Measurements from ENCODE around the gene RBPMS2.

The RBPMS2 gene

DNA sequence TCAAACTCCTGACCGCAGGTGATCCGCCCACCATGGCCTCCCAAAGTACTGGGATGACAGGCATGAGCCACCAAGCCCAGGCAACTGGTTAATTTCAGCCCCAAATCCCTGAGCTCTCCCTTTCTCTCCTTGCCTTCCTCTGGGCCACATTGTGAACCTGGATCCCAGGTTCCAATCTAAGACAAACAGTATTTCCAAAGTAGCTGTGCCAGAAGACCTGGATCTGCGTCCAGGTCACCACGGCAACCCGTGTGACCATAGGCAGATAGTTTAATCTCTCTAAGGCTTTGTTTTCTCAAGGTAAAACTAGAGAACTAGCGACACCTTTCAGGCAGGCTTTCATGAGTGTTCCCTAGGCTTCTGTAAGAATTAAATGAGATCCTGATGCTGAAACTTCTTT, 5.9 kb upstream of the RBPMS2 start:
- no peak for DNase-seq

DNA sequence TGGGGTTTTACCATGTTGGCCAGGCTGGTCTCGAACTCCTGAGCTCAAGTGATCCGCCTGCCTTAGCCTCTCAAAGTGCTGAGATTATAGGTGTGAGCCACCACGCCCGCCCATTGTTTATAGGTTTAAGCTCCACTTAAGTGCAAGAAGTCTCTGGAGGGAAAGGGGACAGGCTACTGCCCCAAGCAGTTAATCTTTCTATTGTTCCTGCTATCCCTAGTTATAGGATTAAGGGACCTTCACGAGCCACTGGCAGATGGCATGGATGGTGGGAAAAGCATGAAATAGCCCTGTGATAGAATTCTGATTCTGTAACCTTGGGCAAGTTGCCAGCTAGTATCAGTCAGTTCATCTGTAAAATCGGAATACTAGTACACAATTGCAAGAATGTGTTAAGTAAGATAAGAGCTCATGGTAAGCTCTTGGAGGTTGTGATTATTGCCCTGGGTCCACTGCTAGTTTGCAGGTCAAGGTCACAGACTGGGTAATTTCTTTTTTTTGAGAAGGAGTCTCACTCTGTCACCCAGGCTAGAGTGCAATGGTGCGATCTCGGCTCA, 5.3 kb upstream of the RBPMS2 start:
- no peak for DNase-seq

DNA sequence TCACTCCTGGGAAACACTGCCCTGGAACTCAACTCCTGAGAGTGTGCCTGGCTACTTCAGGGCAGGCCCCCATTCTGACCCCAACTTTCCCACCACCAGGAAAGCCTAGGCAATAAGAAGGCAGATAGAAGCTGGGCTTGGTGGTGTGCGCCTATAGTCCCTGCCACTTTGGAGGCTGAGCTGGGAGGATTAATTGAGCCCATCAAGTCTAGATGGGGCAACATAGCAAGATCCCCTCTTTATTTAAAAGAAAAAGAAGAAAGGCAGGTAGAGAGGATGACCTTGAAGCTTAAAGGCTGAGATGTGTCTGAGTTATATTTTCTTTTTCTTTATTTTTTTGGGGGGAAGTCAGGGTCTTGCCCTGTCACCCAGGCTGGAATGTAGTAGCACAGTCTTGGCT, 4.2 kb upstream of the RBPMS2 start:
- no peak for DNase-seq

DNA sequence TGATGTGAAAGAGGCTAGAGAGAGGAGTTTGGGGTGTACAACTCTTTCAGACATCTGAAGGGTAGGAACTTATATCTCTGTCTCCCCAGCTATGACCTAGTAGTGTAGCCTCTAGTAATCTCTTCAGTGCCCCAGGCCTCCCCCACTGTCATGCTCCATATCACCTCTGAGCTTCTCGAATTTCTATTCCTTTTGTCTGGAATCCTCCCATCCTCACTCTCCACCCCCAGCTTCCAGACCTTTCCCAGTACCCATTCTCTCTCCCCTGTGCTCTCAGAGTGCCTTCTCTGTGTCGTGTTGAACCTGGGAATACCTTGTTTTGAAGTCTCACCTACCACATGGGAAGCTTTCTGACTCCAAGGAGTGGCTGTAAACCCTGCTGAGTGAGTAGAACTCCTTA, 3.6 kb upstream of the RBPMS2 start:
- no peak for DNase-seq

DNA sequence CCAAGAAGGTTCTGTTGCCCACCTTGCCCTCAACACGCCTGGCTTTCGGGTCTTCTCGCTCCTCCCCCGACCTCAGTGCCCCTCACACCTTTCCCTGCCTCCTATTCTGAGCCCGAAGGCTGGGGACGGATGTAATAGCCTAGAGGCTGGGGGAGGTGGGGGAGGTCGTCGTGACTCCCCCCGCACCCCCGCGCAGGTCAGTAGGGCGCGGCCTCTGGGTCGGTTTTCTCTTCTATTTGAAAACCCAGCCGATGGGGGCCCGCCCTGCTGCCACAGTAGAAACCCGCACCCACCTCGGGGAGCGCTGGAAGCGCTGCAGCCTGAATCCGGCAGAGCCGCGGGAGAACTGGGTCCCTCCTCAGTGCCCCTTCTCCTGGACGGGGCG, 1.0 kb upstream of the RBPMS2 start:
- DNase-seq = peak; percentile 23

DNA sequence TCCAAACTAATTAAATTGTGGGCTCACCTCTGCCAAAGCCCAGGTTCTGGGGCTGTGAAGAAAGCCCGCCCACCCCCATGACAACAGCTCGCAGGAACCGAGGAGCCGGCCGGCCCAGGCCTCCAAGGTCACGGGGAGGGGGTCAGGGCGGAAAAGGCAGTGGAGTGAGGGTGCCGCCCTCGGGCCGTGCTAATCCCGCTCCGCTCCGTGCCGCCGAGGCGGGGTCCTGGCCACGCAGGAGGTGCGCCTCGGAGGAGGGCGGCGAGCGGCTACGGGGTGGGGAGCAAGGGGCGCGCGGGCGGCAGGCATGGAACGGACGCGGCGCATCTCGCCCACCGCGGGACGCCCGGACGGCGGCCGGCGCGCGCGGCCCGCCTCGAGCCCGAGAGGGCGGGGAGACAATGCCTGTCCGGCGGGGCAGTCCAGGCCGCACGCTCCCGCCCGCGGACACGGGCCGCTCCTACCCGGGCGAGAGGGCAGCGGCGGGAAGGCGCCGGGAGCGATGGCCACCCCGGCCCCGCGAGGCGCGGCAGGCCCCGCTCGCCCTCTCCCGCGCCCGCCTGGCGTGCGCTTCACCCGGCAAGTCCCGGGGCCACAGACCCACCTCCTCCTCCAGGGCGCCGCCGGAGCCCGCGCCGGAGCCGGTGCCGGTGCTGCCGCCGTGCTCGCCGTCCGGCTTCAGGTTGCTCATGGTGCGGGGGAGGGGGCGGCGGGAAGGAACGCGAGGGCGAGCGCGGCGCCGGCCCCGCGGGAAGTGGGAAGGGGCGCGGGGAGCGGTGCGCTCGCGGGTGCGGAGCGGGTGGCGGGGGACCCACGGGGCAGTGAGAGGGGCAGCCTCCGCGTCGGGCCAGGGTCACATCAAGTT, 528 bp downstream of the RBPMS2 start:
- peak; percentile 48 for DNase-seq

DNA sequence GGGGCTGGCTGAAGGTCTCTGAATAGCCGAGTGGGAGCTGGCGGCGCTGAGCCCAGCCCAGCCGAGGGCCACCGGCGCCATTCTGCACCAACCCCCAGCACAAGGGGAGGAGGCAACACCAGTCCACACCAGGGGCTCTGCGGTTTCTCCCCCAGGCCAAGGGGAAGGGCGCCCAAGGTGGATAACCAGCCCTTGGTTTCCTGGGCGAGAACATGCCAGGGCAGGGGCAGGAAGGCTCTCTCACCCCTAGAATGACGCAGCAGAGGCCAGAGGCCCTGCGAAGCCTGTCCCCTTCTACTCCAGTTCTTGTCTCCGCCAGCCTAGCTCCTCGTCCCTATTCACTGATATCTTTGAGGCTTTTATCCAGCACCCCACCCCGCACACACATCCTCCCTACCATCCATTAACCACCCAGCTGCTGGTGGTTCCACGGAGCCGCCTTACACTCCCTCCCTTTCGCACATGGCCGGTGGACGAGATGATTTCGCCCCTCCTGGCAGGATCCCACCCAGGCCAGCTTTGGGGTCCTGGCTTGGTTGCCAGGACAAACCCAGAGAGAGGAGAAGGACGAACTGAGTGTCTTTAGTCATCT, 1.3 kb downstream of the RBPMS2 start:
- DNase-seq = no peak

DNA sequence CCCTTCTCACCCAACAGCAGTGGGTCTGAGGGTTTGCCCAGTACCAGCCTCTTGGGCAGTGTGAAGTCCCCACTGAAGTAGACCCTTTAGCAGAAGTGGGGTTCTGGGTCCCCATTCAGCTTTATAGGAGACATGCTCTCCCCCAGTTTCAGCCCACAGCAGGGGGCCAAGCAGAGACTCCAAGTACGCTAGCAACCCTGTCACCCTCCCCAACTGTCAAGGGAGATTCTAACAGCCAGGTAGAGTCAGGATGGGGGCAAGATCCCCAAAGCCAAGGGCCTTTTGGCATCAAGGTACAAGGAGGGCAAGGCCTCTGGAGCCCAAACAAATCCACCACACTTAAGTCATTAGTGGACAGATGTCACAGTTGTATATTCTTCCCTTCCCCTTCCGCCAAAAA, 1.8 kb downstream of the RBPMS2 start:
- no peak for DNase-seq

DNA sequence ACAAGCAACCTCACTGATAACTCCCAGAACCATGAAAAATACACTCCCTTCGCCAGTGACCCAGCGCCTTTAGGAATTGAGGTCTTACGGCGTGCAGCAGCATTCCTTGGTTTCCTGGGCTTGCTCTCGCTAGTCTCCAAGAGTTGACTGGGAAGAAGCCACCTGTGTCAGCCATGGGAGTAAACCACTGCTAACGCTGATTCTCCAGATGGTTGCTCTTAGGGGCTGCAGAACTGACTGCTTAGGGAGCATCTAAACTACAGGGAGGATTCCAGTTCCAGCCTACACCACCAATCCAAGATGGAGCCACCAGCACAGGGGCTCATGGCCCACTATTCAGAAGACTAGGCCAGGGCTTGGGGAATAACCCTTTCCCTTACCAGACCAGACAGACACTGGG, 2.4 kb downstream of the RBPMS2 start:
- DNase-seq = no peak

DNA sequence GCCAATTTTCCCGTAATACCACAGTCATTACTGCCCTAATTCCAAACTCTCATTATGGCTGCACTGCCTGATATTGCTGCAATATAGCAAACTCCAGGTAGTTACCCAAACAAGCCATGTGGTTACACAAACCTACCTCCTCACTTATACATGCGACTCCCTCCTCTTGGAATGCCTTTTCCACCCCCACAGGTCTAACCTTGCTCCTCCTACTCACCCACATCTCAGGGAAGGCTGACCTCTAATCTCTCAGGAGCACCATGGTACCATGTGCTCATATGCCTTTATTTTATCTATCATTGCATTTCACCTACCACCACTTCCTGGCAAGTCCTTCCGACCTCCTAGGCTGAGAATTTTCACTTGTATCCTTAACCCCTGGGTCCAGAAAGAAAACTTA, 2.9 kb downstream of the RBPMS2 start:
- DNase-seq = no peak

DNA sequence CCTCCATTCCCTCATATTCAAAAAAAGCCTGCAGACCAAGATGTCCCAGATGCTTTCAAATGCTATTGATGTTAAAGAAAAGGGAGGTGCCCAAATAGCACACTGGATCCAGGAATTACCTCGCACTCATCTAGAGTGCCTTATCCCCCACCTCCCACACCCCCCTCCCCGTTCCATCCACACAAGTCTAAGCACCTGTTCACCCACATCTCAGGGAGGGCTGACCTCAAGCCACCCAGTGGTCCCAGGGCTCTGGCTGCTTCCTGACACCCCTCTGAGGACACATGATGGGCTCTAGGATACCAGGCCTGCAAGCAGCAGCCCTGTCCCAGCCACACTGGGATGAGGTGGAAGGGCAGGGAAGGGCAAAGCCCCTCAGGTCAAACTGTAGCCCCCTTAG, 4.8 kb downstream of the RBPMS2 start:
- no peak for DNase-seq

DNA sequence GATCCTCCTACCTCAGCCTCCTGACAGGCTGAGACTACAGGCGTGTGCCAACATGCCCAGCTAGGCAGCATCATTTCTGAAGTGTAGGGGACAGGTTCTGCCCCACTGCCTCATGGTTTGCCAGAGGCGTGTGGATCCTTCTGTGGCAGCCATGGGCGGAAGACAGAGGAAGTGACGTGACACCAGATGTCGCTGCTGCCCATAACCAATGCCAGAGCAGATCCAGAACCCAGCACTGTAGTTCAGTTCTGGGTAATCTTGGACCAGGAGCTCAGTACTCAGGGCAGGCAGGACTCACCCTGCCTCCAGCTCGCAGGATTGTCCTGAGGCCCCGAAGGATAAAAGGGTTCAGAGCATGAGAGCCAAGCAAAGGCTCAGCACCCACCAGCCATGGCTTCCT, 8.2 kb downstream of the RBPMS2 start:
- no peak for DNase-seq

DNA sequence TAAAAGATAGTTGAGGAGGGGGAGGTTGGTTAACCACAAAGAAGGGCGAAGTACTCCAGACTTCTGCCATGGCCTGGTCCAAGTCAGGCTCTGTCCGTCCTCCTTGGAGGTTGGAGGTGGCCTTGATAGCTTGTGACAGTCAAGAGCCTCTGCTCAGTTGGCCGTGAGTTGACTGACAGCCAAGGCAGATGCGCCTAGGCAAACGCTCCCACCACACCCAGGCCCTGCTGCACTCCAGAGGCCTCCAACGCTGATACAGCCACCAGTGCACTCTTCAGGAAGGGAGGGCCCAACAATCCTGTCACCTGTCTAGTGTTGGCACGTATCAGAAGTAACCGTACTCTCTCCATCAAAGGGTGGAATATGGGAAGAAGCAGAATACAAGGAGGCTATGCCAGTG, 9.3 kb downstream of the RBPMS2 start:
- DNase-seq = no peak

DNA sequence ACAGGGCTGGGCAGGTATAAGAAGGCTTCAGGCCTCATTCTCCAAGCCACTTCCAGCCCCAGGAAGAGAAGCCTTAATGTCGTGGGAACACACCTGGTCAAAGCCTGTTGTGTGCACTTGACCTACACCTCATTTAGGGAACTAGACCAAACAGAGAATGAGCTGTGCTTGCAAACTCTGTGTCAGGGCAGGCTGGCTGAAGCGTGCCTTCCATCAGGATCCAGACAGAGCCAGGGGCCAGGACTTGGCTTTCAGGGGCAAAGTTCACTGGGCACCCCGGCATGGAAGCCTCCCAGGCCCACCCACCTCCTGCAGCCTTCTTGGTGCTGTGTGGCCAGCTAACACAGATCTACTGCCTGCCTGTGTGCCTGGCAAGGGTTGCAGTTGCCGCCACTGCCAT, 11.5 kb downstream of the RBPMS2 start:
- no peak for DNase-seq

DNA sequence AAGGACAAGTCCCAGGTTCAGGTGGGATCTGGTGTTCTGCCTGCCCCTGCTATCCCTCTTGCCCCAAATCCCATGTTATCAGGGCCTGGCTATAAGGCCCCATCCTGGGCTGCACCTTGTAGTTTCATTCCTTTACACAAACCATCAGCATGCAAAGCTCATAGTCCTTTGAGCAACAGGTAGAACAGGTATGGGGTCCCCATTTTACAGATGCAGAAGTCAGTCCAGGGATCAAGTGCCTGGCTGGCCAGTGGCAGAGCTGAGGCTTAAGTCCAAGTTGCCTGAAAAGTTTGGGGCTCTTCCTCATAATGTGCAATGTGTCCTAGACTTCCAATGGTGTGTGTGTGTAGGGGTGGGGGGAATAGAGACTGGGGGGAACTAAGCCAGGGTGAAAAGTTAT, 11.9 kb downstream of the RBPMS2 start:
- no peak for DNase-seq

DNA sequence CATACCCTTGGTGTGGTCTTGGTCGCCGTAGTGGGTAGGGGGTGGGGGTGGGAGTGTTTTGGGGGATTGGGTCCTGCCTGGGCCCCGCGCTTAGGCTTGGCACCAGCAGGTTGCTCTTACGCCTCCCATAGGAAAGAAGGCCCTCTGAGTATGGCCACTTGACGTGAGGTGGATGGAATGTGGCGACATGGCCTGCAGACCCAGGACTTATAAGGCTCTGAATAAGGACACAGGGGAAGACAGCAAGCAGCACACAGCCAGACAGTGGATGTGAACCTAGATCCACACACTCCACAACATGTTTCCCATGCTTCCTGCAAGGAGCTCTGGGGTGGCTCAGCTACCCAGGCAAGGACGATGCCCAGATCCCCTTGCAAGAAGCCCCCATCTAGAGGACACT, 12.4 kb downstream of the RBPMS2 start:
- DNase-seq = no peak

DNA sequence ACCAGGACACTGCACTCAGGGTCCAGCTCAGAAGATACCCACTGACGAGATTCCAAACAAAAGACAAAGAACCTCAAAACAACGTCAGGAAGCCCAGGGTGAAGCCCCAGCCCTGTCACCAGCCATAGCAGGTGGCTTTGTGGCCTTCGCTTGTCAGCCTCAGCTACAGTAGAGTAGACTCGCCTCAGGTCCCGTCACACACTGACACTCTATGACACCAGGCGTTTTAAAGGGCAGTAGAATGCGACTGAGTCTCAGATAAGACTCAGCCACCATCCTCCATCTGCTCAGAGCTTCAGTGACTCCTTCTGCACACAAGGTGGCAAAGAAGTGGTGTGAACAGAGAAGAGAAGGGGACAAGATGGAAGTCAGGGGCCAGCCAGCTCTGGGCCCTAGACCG, 12.8 kb downstream of the RBPMS2 start:
- DNase-seq = no peak

DNA sequence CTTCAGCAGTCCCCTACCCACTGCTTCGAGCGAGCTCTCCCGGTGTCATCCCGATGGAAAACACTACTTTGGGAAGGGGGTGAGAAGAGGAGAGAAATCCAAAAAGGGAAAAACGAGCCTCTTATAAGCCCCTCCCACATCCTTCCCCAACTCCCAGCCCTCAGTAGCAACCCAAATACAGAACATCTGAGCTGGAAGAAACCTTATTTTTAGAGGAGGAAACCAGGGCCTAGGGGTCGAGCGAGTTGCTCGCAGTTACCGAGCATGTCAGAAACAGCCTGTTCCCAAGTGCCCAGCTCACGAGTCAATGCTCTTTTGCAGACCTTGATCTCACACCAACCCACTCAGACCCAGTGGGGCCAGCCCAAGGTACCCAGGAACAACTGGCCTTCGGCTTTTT, 14.2 kb downstream of the RBPMS2 start:
- no peak for DNase-seq

DNA sequence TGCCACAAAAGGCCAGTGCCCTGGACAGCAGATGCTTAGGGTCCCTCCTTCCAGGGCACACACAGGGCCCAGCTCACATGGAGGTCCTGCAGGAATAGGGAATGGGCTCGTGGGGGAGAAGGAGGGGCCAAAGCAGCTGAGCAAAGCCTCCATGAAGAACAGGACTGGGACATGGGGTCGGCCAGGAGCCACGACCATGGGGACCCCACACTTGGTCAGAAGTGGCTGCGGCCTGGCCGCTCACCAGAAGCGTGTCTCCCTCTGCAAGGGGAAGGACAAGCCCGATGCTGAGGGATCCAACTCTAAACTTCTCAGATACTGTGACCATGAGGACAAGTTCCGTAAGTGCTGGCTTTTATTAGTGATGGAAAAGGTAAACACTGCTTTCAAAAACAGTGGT, 15.3 kb downstream of the RBPMS2 start:
- DNase-seq = no peak

DNA sequence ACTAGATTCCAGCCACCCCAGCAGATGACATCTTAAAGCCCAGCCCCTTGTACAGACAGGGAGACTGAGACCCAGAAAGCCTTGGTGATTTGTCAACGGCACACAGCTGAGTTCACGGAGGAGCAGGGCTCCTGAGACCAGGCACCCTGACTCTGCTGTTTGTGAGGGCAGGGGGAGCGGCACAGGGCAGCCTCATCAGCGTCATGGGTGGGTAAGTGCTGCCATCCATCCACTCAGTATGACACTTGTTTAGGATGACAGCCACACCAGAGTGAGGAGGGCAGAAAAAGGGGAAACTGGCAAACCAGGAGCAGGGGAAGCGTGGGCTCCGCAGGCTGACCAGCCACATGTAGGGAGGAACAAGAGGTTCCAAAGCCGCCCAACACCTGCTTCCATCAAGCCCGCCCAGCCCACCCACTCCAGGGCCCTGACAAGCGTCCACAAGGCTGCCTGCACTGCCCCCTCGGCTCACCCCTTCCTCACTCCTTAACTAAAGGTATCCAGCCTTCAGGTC, 19.9 kb downstream of the RBPMS2 start:
- DNase-seq = no peak

DNA sequence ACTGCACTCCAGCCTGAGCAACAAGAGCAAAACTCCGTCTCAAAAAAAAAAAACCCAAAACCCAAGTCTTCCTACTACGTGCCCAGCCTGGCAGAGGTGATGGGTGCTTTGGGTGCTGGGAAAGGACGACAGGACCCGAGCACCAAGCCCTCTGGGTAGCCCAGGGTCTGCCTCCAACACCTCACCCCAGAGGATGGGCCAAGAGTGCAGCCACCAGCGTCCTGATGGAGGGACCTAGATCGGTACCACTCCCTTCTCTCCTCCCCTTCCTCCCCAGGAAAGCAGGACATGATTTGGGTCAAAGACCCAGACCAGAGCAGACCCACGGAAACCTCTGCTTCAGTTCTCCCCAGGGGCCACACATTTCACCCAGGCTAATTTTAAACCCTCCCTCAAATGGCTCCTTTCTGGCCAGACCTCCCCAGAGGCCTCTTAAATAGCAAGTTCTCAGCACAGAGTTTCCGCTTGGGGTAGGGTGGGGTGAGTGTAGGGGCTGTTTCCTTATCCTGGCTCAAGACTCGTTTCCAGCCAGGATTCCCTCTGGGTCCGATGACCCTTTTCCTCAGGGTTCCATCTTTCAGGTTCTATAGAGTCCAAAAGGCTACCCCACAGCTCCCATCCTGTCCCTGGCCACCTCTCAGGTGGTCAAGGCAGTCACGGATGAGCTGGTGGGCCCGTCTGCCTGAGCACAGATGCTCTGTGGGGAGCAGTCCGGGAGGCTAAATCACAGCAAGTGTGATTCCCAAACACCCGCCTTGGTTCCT, 20.5 kb downstream of the RBPMS2 start:
- DNase-seq = no peak

DNA sequence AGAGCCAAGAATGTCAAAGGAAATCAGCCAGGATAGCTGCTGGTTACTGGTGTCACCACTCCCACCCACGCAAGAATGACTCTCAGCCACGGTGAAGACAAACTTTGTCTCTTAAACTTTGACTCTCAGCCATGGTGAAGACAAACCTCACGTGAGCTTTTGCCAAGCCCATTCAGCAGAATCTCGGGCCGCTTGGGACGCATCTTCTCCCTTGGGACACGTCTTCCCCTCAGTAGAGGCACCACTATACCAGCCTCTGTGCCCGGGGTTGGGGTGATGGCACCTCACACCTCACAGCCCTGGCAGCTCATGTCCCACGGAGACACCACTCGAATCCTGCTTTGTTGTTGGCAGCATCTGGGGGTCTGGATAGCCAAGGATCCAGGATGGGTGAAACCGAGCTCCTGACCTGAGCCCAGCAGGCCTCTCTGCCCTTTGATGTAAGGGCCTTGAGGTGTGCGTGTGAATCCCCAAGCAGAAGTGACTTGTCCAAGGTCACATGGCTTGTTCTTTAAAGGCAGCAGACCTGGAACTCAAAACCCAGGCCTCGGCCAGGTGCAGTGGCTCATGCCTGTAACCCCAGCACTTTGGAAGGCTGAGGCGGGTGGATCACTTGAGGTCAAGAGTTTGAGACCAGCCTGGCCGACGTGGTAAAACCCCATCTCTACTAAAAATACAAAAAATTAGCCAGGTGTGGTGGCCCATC, 21.8 kb downstream of the RBPMS2 start:
- no peak for DNase-seq

DNA sequence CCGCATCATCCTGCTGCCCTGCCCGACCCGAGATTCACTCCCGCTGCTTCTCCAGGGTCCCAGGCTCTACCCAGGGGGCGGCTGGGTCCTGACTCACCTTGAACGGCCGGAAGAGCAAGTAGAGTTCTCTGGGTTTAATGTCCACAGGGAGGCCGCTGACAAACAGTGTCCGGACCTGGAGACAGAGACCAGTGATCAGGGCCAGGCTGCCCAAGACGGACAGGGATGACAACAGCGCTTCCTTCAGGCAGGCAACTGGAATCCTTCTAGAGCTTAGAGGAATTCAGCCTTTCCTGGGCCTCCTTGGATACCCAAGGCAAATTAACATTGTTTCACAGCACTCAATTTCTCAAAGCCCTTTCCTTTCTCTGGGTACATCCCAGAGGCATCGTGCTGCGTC, 23.9 kb downstream of the RBPMS2 start:
- DNase-seq = no peak
